Astrocyte (in vitro differentiated cells and primary cell): ENCODE measurements around the gene OSTM1. TPM values are rescaled to one million over a fixed set of nuclear protein-coding genes. Genes with fewer than 3 reads are reported as not detected.

Experiments
- DNase-seq: peaks from one replicate; pipeline ENCODE4 v3.0.0-alpha.2; 2010; ENCODE audit warnings: low read depth
- FAIRE-seq: peaks from 2 replicates; lab custom pipeline; 2011; peaks lifted over from hg19 to GRCh38; lab: Jason Lieb, UNC
- H2AFZ ChIP-seq: 2 replicates; pipeline ENCODE4 v1.6.0; 2012; ENCODE audit warnings: low read depth, low read length, inconsistent platforms
- H3K27ac ChIP-seq: 2 replicates; pipeline ENCODE4 v1.5.1; 2011; ENCODE audit warnings: low read depth, low read length, inconsistent platforms
- H3K27me3 ChIP-seq: 2 replicates; pipeline ENCODE4 v1.6.0; 2011; ENCODE audit warnings: low read length, inconsistent platforms; ENCODE audit not compliant: insufficient read depth
- H3K36me3 ChIP-seq: 2 replicates; pipeline ENCODE4 v1.5.1; 2011; ENCODE audit warnings: low read length, inconsistent platforms; ENCODE audit not compliant: insufficient read depth
- H3K4me1 ChIP-seq: 2 replicates; pipeline ENCODE4 v1.5.1; 2011; ENCODE audit warnings: low read length, inconsistent platforms; ENCODE audit not compliant: insufficient read depth
- H3K4me2 ChIP-seq: 2 replicates; pipeline ENCODE4 v1.6.0; 2012; ENCODE audit warnings: low read length, inconsistent platforms
- H3K4me3 ChIP-seq: 2 replicates; pipeline ENCODE4 v1.5.1; 2011; ENCODE audit warnings: low read depth, mild to moderate bottlenecking, low read length, inconsistent platforms; ENCODE audit not compliant: insufficient read depth
- H3K79me2 ChIP-seq: 2 replicates; pipeline ENCODE4 v1.6.0; 2012; ENCODE audit warnings: mild to moderate bottlenecking, low read length, inconsistent platforms; ENCODE audit not compliant: insufficient read depth
- H3K9ac ChIP-seq: 2 replicates; pipeline ENCODE4 v1.6.0; 2012; ENCODE audit warnings: mild to moderate bottlenecking, low read length, inconsistent platforms
- H3K9me3 ChIP-seq: 2 replicates; pipeline ENCODE4 v1.5.1; 2012; ENCODE audit warnings: low read depth, mild to moderate bottlenecking, low read length, inconsistent platforms; ENCODE audit not compliant: insufficient read depth
- H4K20me1 ChIP-seq: 2 replicates; pipeline ENCODE4 v1.6.0; 2012; ENCODE audit warnings: low read length, inconsistent platforms; ENCODE audit not compliant: insufficient read depth
- H3K27ac Mint-ChIP-seq: one replicate; pipeline ENCODE4 v1.8.0; 2021; ENCODE audit warnings: mild to moderate bottlenecking, mixed read lengths; ENCODE audit not compliant: unreplicated experiment
- H3K27me3 Mint-ChIP-seq: one replicate; pipeline ENCODE4 v1.8.0; 2021; ENCODE audit warnings: low read depth, mixed read lengths; ENCODE audit not compliant: unreplicated experiment
- H3K36me3 Mint-ChIP-seq: one replicate; pipeline ENCODE4 v1.8.0; 2021; ENCODE audit warnings: low read depth, mixed read lengths; ENCODE audit not compliant: unreplicated experiment
- H3K4me1 Mint-ChIP-seq: one replicate; pipeline ENCODE4 v1.8.0; 2021; ENCODE audit warnings: low read depth, mixed read lengths; ENCODE audit not compliant: unreplicated experiment
- H3K4me3 Mint-ChIP-seq: one replicate; pipeline ENCODE4 v1.8.0; 2021; ENCODE audit warnings: mild to moderate bottlenecking, moderate library complexity, mixed read lengths; ENCODE audit not compliant: unreplicated experiment
- H3K9me3 Mint-ChIP-seq: one replicate; pipeline ENCODE4 v1.8.0; 2021; ENCODE audit warnings: mild to moderate bottlenecking, mixed read lengths; ENCODE audit not compliant: unreplicated experiment
- EZH2 ChIP-seq: IDR thresholded peaks from 2 replicates; pipeline ENCODE4 v1.6.1; 2012; ENCODE audit warnings: mild to moderate bottlenecking, low read length, inconsistent platforms; ENCODE audit not compliant: insufficient read depth
- total RNA-seq: library from RNA; stranded (reverse); gene quantifications from 2 replicates; pipeline ENCODE4 v1.2.1, GENCODE V29; 2021
- TF ChIP-seq, protein P1 (sequence below): IDR thresholded peaks from 2 replicates; pipeline ENCODE4 v1.5.1; 2011; ENCODE audit warnings: low read depth, mild to moderate bottlenecking, inconsistent platforms, low read length, moderate library complexity; ENCODE audit not compliant: insufficient read depth

Gene OSTM1
- total RNA-seq, 1 donor from 2014 or later: 58.3 TPM

DNA sequence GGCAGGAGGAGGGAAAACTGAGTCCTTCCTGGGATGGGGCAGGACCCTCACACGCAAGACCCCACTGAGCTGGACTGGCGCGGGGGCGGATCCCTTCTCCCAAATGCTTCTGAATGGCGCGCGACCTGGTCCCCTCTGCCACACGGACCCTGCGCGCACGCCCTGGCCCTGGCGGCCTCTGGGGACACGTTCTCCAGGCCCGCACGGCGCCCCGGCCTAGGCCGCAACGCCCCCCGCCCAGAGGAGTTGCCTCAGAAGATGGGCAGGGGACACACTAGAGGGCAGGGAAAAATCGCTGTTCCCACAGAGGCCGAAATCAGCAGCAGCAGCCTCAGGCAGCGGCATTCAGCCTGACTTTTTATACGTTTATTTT, 45.2 kb upstream of the OSTM1 start:
- FAIRE-seq (no peak), DNase-seq (no peak)
- Mint-ChIP-seq H3K4me1 (peaks cover 15% of the 10 kb centered on the region), H3K9me3 (peaks cover 24% of the 10 kb centered on the region), H3K27ac (no peak overlapping the region), H3K4me3 (peak overlapping the region; percentile 8), H3K27me3 (peaks cover 83% of the 10 kb centered on the region), H3K36me3 (peaks cover 4% of the 10 kb centered on the region)
- H3K9ac ChIP-seq: no peak overlapping the region
- peak overlapping the region; percentile 52 for H3K4me3 ChIP-seq
- no peaks in the 10 kb centered on the region for H3K79me2 ChIP-seq
- peak overlapping the region; percentile 89 for H3K4me2 ChIP-seq
- no peaks in the 10 kb centered on the region for H3K9me3 ChIP-seq
- no peak overlapping the region for H3K27ac ChIP-seq
- peaks cover 4% of the 10 kb centered on the region for H4K20me1 ChIP-seq
- no peaks in the 10 kb centered on the region for H3K36me3 ChIP-seq
- TF ChIP-seq, protein P1, sequence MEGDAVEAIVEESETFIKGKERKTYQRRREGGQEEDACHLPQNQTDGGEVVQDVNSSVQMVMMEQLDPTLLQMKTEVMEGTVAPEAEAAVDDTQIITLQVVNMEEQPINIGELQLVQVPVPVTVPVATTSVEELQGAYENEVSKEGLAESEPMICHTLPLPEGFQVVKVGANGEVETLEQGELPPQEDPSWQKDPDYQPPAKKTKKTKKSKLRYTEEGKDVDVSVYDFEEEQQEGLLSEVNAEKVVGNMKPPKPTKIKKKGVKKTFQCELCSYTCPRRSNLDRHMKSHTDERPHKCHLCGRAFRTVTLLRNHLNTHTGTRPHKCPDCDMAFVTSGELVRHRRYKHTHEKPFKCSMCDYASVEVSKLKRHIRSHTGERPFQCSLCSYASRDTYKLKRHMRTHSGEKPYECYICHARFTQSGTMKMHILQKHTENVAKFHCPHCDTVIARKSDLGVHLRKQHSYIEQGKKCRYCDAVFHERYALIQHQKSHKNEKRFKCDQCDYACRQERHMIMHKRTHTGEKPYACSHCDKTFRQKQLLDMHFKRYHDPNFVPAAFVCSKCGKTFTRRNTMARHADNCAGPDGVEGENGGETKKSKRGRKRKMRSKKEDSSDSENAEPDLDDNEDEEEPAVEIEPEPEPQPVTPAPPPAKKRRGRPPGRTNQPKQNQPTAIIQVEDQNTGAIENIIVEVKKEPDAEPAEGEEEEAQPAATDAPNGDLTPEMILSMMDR: no peak
- TF ChIP-seq EZH2: peak; percentile 3
- peaks cover 17% of the 10 kb centered on the region for H3K4me1 ChIP-seq
- peaks cover 84% of the 10 kb centered on the region for H3K27me3 ChIP-seq
- peak overlapping the region; percentile 17 for H2AFZ ChIP-seq

DNA sequence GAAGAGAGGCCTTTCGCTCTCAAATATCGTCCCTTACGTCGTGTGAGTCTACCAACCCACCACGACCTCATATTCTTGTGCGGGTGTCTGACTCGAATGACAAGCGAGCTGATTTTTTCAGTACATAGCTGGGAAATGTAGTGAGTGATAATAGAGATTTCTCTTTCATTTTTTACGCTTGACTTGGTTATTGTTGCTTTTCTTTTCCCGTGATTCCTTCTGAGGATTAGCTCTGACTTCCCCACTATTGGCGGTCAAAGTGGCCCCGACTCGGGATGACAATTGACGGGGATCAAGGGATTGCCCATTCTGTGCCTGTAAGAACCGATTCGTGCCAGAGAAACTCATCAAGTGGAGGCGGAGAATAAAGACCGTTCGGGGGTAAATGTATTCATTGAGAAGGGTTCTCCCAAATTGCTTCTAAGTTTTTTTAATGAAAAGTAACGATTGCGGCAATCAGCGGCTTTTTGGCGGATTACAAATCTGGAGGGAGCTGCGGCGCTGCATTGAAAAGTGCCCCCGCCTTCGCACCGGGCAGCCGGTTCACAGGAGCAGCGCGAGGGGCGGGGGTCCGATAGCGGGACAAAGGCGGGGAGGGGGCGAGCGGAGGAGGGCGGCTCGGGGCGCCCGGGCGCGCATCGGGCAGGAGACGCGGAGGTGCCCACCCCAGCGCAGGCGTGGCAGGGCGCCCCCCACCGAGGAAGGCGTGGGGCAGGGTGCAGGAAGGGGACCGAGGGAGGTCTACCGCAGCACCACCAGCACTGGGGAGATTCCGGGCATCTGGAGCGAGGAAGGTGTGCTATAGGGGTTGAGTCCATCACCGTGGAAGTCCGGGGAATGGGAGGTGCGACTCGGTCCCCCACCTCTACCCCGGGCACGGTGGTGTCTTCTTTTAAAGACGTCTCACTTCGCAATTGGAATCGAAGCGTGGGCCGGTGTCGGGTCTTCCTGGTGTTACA, 44.5 kb upstream of the OSTM1 start:
- H2AFZ ChIP-seq: peak overlapping the region; percentile 56
- peaks cover 78% of the 10 kb centered on the region for H3K27me3 ChIP-seq
- DNase-seq: no peak
- H3K9ac ChIP-seq: no peak overlapping the region
- TF ChIP-seq, protein P1: no peak
- peak; percentile 92 for TF ChIP-seq EZH2
- Mint-ChIP-seq H3K4me3 (peak overlapping the region; percentile 81), H3K9me3 (peaks cover 24% of the 10 kb centered on the region), H3K36me3 (peaks cover 4% of the 10 kb centered on the region), H3K27me3 (peaks cover 83% of the 10 kb centered on the region), H3K27ac (peak overlapping the region; percentile 77), H3K4me1 (peaks cover 16% of the 10 kb centered on the region)
- peak overlapping the region; percentile 89 for H3K4me2 ChIP-seq
- H3K4me1 ChIP-seq: peaks cover 17% of the 10 kb centered on the region
- peaks cover 4% of the 10 kb centered on the region for H4K20me1 ChIP-seq
- no peaks in the 10 kb centered on the region for H3K36me3 ChIP-seq
- no peaks in the 10 kb centered on the region for H3K79me2 ChIP-seq
- H3K4me3 ChIP-seq: peak overlapping the region; percentile 52
- H3K27ac ChIP-seq: no peak overlapping the region
- FAIRE-seq: peak; percentile 20
- no peaks in the 10 kb centered on the region for H3K9me3 ChIP-seq

GRCh38 chr6:108118359-108118724, 43.8 kb upstream of the OSTM1 start:
- peaks cover 21% of the 10 kb centered on the region for H3K9me3 Mint-ChIP-seq
- Histone ChIP-seq H3K79me2 (no peaks in the 10 kb centered on the region), H3K27me3 (peaks cover 72% of the 10 kb centered on the region), H3K9ac (no peak overlapping the region), H3K4me2 (peak overlapping the region; percentile 89), H4K20me1 (peaks cover 4% of the 10 kb centered on the region), H2AFZ (peak overlapping the region; percentile 68), H3K27ac (no peak overlapping the region), H3K4me3 (peak overlapping the region; percentile 57), H3K9me3 (no peaks in the 10 kb centered on the region), H3K36me3 (no peaks in the 10 kb centered on the region), H3K4me1 (peaks cover 17% of the 10 kb centered on the region)
- H3K4me3 Mint-ChIP-seq: no peak overlapping the region
- no peak overlapping the region for H3K27ac Mint-ChIP-seq
- DNase-seq (no peak), FAIRE-seq (no peak)
- H3K4me1 Mint-ChIP-seq: peaks cover 13% of the 10 kb centered on the region
- no peak for TF ChIP-seq EZH2
- TF ChIP-seq, protein P1: no peak
- H3K36me3 Mint-ChIP-seq: peaks cover 4% of the 10 kb centered on the region
- H3K27me3 Mint-ChIP-seq: peaks cover 83% of the 10 kb centered on the region
